GM18499 (cell line): ENCODE results near the gene RYR2.

ENCODE experiments used
- ATAC-seq: cut with Tn5 transposase; IDR thresholded peaks from one replicate; pipeline ENCODE4 v1.9.1; 2021; ENCODE audit warnings: moderate number of reproducible peaks; ENCODE audit not compliant: insufficient read depth, unreplicated experiment

Gene RYR2

GRCh38 chr1:237745545-237745944, 703.6 kb downstream of the RYR2 start:
- ATAC-seq, result no peak

- no peak for ATAC-seq
These were observed 706.4 kb downstream of the RYR2 start for GRCh38 chr1:237748171-237748960.

- no peak for ATAC-seq
These were observed 707.1 kb downstream of the RYR2 start for GRCh38 chr1:237749122-237749521.

GRCh38 chr1:237751090-237751489, 709.1 kb downstream of the RYR2 start:
- no peak for ATAC-seq

GRCh38 chr1:237754627-237755026, 712.6 kb downstream of the RYR2 start:
- no peak for ATAC-seq

GRCh38 chr1:237756304-237756967, 714.5 kb downstream of the RYR2 start:
- ATAC-seq, result no peak

- no peak for ATAC-seq
These were observed 717.4 kb downstream of the RYR2 start for GRCh38 chr1:237759377-237759776.

- no peak for ATAC-seq
These were observed 719.0 kb downstream of the RYR2 start for GRCh38 chr1:237760951-237761350.

- no peak for ATAC-seq
These were observed 721.2 kb downstream of the RYR2 start for GRCh38 chr1:237763137-237763536.

GRCh38 chr1:237763751-237764150, 721.8 kb downstream of the RYR2 start:
- no peak for ATAC-seq

GRCh38 chr1:237769916-237770315, 727.9 kb downstream of the RYR2 start:
- ATAC-seq, result no peak

GRCh38 chr1:237772009-237772408, 730.0 kb downstream of the RYR2 start:
- ATAC-seq, result no peak

- ATAC-seq, result no peak
These were observed 732.3 kb downstream of the RYR2 start for GRCh38 chr1:237774246-237774645.

GRCh38 chr1:237779356-237779755, 737.4 kb downstream of the RYR2 start:
- ATAC-seq, result no peak

GRCh38 chr1:237786066-237786719, 744.2 kb downstream of the RYR2 start:
- ATAC-seq, result no peak

GRCh38 chr1:237788069-237788468, 746.1 kb downstream of the RYR2 start:
- ATAC-seq, result no peak

- no peak for ATAC-seq
These were observed 747.6 kb downstream of the RYR2 start for GRCh38 chr1:237789619-237790018.

- ATAC-seq, result no peak
These were observed 749.6 kb downstream of the RYR2 start for GRCh38 chr1:237791592-237791991.

GRCh38 chr1:237792149-237792548, 750.2 kb downstream of the RYR2 start:
- no peak for ATAC-seq

- ATAC-seq, result no peak
These were observed 750.7 kb downstream of the RYR2 start for GRCh38 chr1:237792726-237793125.

GRCh38 chr1:237794071-237794470, 752.1 kb downstream of the RYR2 start:
- no peak for ATAC-seq
